Heart right ventricle (tissue), 16 donors: Measurements from ENCODE around the gene LRRFIP2. TPM values are rescaled to one million over a fixed set of nuclear protein-coding genes. Genes with fewer than 3 reads are reported as not detected.
"Not testable (repeated sequence)": the region's sequence is repeated elsewhere in the genome, so short reads cannot be mapped to it uniquely, and the experiment has no call there.

Source experiments
- ATAC-seq, 8 donors: fragments of 200-7000 bp; cut with Tn5 transposase; one replicate each; pipeline ENCODE4 v1.9.1; 2020; ENCODE audit warnings: mild to moderate bottlenecking in 8 of 8, moderate library complexity in 8 of 8, moderate number of reproducible peaks in 1 of 8
- DNase-seq, 2 donors: peaks; one replicate each; pipeline ENCODE4 v3.0.0-alpha.2; 2020
- H3K27ac ChIP-seq, 10 donors: fragments of 200-600 bp; sonication (generic) in 2 of 10; one replicate each; pipeline versions ENCODE4 v1.5.0 to v1.8.0; 2020 to 2022; ENCODE audit warnings: mild to moderate bottlenecking in 3 of 10
- H3K27me3 ChIP-seq, 7 donors: fragments of 200-600 bp; one replicate each; pipeline ENCODE4 v1.8.0; 2021 to 2022; ENCODE audit warnings: mild to moderate bottlenecking in 2 of 7
- H3K36me3 ChIP-seq, 9 donors: fragments of 200-600 bp; sonication (generic) in 1 of 9; one replicate each; pipeline versions ENCODE4 v1.5.0 to v1.8.0; 2020 to 2022; ENCODE audit warnings: mild to moderate bottlenecking in 2 of 9
- H3K4me1 ChIP-seq, 9 donors: fragments of 200-600 bp; sonication (generic) in 1 of 9; one replicate each; pipeline versions ENCODE4 v1.5.0 to v1.8.0; 2020 to 2022; ENCODE audit warnings: mild to moderate bottlenecking in 4 of 9
- H3K4me3 ChIP-seq, 10 donors: fragments of 200-600 bp; sonication (generic) in 2 of 10; one replicate each; pipeline versions ENCODE4 v1.5.0 to v1.8.0; 2020 to 2022; ENCODE audit warnings: mild to moderate bottlenecking in 7 of 10, moderate library complexity in 2 of 10
- H3K9me3 ChIP-seq, 11 donors: fragments of 200-600 bp in 10 of 11; sonication (generic) in 2 of 11; one replicate each; pipeline versions ENCODE4 v1.5.0 to v1.8.0; 2013 to 2022; ENCODE audit warnings: mild to moderate bottlenecking in 2 of 11, control low read depth in 1 of 11, moderate library complexity in 1 of 11
- CTCF ChIP-seq, 9 donors: fragments of 200-600 bp; sonication (generic) in 2 of 9; IDR thresholded peaks; one replicate each; pipeline versions ENCODE4 v1.5.0 to v1.8.0; 2021 to 2022; ENCODE audit warnings: antibody characterized with exemption in 9 of 9, mild to moderate bottlenecking in 5 of 9, moderate library complexity in 1 of 9
- WGBS, 2 donors: extraction: QIAGEN DNeasy Blood & Tissue Kit; methylation state at CpG; one replicate each; pipeline ENCODE4 v1.1.7; 2013; ENCODE audit warnings: inconsistent platforms in 1 of 2; 5-methylcytosine and 5-hydroxymethylcytosine counted together
- intact Hi-C, 10 donors: fragments of 100-400 bp; cut with DNase I; formaldehyde crosslinking; loops; one replicate each; pipeline versions ENCODE4 v1.11.1 to v1.14.2; 2022
- polyA plus RNA-seq, 2 donors: library from polyadenylated mRNA; stranded (reverse); fragments of 200-250 nt; gene quantifications; one replicate each; pipeline ENCODE4 v1.2.3, GENCODE V29; 2013
- total RNA-seq, 10 donors: library from RNA; stranded (reverse); fragmentation: NEBNext Ultra II Directional in 3 of 10; extraction: Animal tissue kit (Norgen Biotek cat#: 25700) in 3 of 10; gene quantifications; one replicate each; pipeline versions ENCODE4 v1.2.1 to v1.2.4, GENCODE V29; 2021 to 2023
- donor health status: Arrhythmogenic right ventricular cardiomyopathy.
- donor health status: ischemic (EF 13 %, LVEDD 7.1; RV severe dilation, severe dysfunction).
- donor health status: healthy with polysubstance abuse.
- donor health status: DM: no; HTN: yes; CAD: no.
- donor health status: DM: no; HTN: no; CAD: no.
- donor health status: ischemic (EF 25% LVEDD 6.9; RV normal size, moderate dysfunction).
- donor health status: ischemic (EF 25% LVEDD 5.7; RV mildly dilated, moderate dysfunction).
- donor health status: healthy.
- donor health status: DM: yes; HTN: yes; CAD: no.
- donor health status: Ischemic cardiomyopathy.
- donor health status: ischemic (EF 35%, LVEDD 5.7; RV mildly dilated, moderate dysfunction).
- donor health status: nonischemic (EF 11% LVEDD 7.7; RV severe dilation, severe dysfunction).
- donor health status: DM: yes; HTN: yes; CAD: no.
- donor health status: PGD.
- donor health status: ischemic (EF 29% LVEDD 5.4; RV normal size, mild dysfunction).
- donor health status: nonischemic (EF 23%, LVEDD 6.1; RV moderate dilation, normal function).

Gene LRRFIP2
- total and polyA plus RNA-seq, 12 donors, result 63.2 to 199 (median 127) TPM

GRCh38 chr3:37058117-37058516, 116.3 kb downstream of the LRRFIP2 start:
- peak overlapping the region in 2 of 10 donors; percentile 10 to 92 for H3K27ac ChIP-seq
- no peaks in the 10 kb centered on the region for H3K9me3 ChIP-seq
- H3K4me1 ChIP-seq, result peaks cover 19 to 43% (median 35%) of the 10 kb centered on the region in 9 donors
- no peaks in the 10 kb centered on the region for H3K27me3 ChIP-seq
- ATAC-seq (no peak), DNase-seq (no peak)
- no peak overlapping the region for H3K4me3 ChIP-seq
- no peak for TF ChIP-seq CTCF (IDR thresholded peaks at IDR 0.05)
- WGBS, 2 donors, result 92 to 98% methylated on average over 5 of the region's 5 CpGs
- peaks cover 0 to 100% (median 18%) of the 10 kb centered on the region in 9 donors for H3K36me3 ChIP-seq
- intact Hi-C loops, result loop anchor here in 1 of 10 donors (10.0 kb wide), 1 partner anchor 157 kb away; no protein-coding TSS in a partner anchor

- ATAC-seq (no peak), DNase-seq (no peak)
- intact Hi-C loops, result loop anchor here in 1 of 10 donors (10.0 kb wide), 1 partner anchor 158 kb away; no protein-coding TSS in a partner anchor
- Histone ChIP-seq H3K4me1 (peaks cover 19 to 53% (median 43%) of the 10 kb centered on the region in 9 donors), H3K27me3 (no peaks in the 10 kb centered on the region), H3K36me3 (peaks cover 0 to 100% (median 14%) of the 10 kb centered on the region in 9 donors), H3K9me3 (no peaks in the 10 kb centered on the region), H3K27ac (peak overlapping the region in 7 of 10 donors; percentile 17 to 92 (median 83)), H3K4me3 (no peak overlapping the region)
- TF ChIP-seq CTCF (IDR thresholded peaks at IDR 0.05), result no peak
Observed at GRCh38 chr3:37056826-37057225, 117.6 kb downstream of the LRRFIP2 start.

GRCh38 chr3:37055077-37055476, 119.3 kb downstream of the LRRFIP2 start:
- peaks cover 0 to 100% (median 16%) of the 10 kb centered on the region in 9 donors for H3K36me3 ChIP-seq
- DNase-seq, H3K27me3 ChIP-seq, H3K4me3 ChIP-seq, H3K9me3 ChIP-seq: not testable (repeated sequence)
- peaks cover 21 to 63% (median 46%) of the 10 kb centered on the region in 9 donors for H3K4me1 ChIP-seq
- intact Hi-C loops, result loop anchor here in 1 of 10 donors (2.0 to 10.0 kb wide), 2 partner anchors 62 to 160 kb away; partner anchors contain the start of genes EPM2AIP1 and MLH1
- ATAC-seq, result peak in 1 of 8 donors; percentile 25
- peak overlapping the region; percentile 66 to 92 (median 80) for H3K27ac ChIP-seq
- WGBS, 2 donors, result 85 to 91% methylated on average over 8 of the region's 8 CpGs

GRCh38 chr3:37054370-37054769, 120.0 kb downstream of the LRRFIP2 start:
- peak overlapping the region in 3 of 10 donors; percentile 4 to 16 (median 11) for H3K4me3 ChIP-seq
- intact Hi-C loops, result loop anchor here in 3 of 10 donors (2.0 to 10.0 kb wide), 3 partner anchors 37 to 160 kb away; partner anchors contain the start of genes EPM2AIP1 (in 1 of the 3) and MLH1 (in 1 of the 3)
- peaks cover 0 to 100% (median 16%) of the 10 kb centered on the region in 9 donors for H3K36me3 ChIP-seq
- WGBS, 2 donors, result 5 to 9% methylated on average over 3 of the region's 3 CpGs
- H3K9me3 ChIP-seq, result no peaks in the 10 kb centered on the region
- H3K4me1 ChIP-seq, result peaks cover 21 to 70% (median 50%) of the 10 kb centered on the region in 9 donors
- ATAC-seq, result peak; percentile 86 to 94 (median 92)
- DNase-seq, result peak in 1 of 2 donors; percentile 42
- TF ChIP-seq CTCF (IDR thresholded peaks at IDR 0.05), result no peak
- no peaks in the 10 kb centered on the region for H3K27me3 ChIP-seq
- peak overlapping the region; percentile 66 to 92 (median 84) for H3K27ac ChIP-seq

- Histone ChIP-seq H3K4me1 (peaks cover 21 to 76% (median 52%) of the 10 kb centered on the region in 9 donors), H3K9me3 (no peaks in the 10 kb centered on the region), H3K27me3 (no peaks in the 10 kb centered on the region), H3K27ac (peak overlapping the region; percentile 54 to 92 (median 84)), H3K36me3 (peaks cover 0 to 100% (median 20%) of the 10 kb centered on the region in 9 donors), H3K4me3 (peak overlapping the region in 2 of 10 donors; percentile 11 to 16)
- TF ChIP-seq CTCF (IDR thresholded peaks at IDR 0.05), result no peak
- no peak for DNase-seq
- intact Hi-C loops, result loop anchor here in 3 of 10 donors (2.0 to 10.0 kb wide), 3 partner anchors 36 to 161 kb away; partner anchors contain the start of genes EPM2AIP1 (in 1 of the 3) and MLH1 (in 1 of the 3)
- WGBS, 2 donors, result 63 to 71% methylated on average over 2 of the region's 2 CpGs
- ATAC-seq, result peak in 3 of 8 donors; percentile 17 to 42 (median 25)
Observed at GRCh38 chr3:37053753-37054152, 120.6 kb downstream of the LRRFIP2 start.
